A673 (cell line): ENCODE results near the gene RPN1.

Source experiments
- CTCF ChIP-seq: fragments of 300-800, 200-600 bp; sonication (generic); conservative IDR thresholded peaks from 2 replicates; pipeline ENCODE4 v1.5.1; 2017; ENCODE audit warnings: low read depth, mild to moderate bottlenecking, antibody characterized with exemption, low read length, moderate library complexity, mixed read lengths
- EZH2 ChIP-seq: fragments of 200-600 bp; sonication (generic); IDR thresholded peaks from 2 replicates; pipeline ENCODE4 v1.6.1; 2017; ENCODE audit warnings: borderline replicate concordance, low read depth, mild to moderate bottlenecking, mixed read lengths, antibody characterized with exemption, low read length; ENCODE audit not compliant: poor library complexity, severe bottlenecking

GRCh38 chr3:128614076-128614475, 36.5 kb downstream of the RPN1 start:
- TF ChIP-seq CTCF (no peak), EZH2 (no peak)
